SK-N-SH (cell line): ENCODE results near the gene C2CD4D. TPM values are rescaled to one million over a fixed set of nuclear protein-coding genes. Genes with fewer than 3 reads are reported as not detected.

Source experiments
- CTCF ChIA-PET: fragments of 300-600, 350-600 bp; formaldehyde crosslinking; extraction: SDS; loops from one replicate; lab custom pipeline; 2021; lab: Yijun Ruan, JAX
- POLR2A ChIA-PET: fragments of 350-600 bp; sonication (Branson Sonifier 250); formaldehyde crosslinking; extraction: SDS; loops from one replicate; lab custom pipeline; 2020; ENCODE audit warnings: antibody characterized with exemption, inconsistent platforms; lab: Yijun Ruan, JAX
- DNase-seq: peaks from one replicate; pipeline ENCODE4 v3.0.0; 2012
- H2AFZ ChIP-seq: fragments of 200-600 bp; sonication (generic); 2 replicates; pipeline ENCODE4 v1.8.1; 2016; ENCODE audit warnings: antibody characterized with exemption, mild to moderate bottlenecking, low read depth
- H3F3A ChIP-seq: fragments of 200-600 bp; sonication (generic); replicated peaks from 2 replicates; pipeline ENCODE3; 2016; ENCODE audit warnings: antibody characterized with exemption, mild to moderate bottlenecking; ENCODE audit not compliant: insufficient read depth
- H3K27ac ChIP-seq, 2 experiments: fragments of 200-500 bp in 1 of 2; fragments of 200-600 bp in 1 of 2; sonication (Bioruptor generic) in 1 of 2; sonication (generic), shearing (Covaris generic) in 1 of 2; 2 replicates each; pipeline versions ENCODE4 v1.5.1 to v1.6.1; 2014 to 2016; ENCODE audit warnings: low read depth in 2 of 2, inconsistent platforms in 1 of 2, low read length in 1 of 2, mild to moderate bottlenecking in 1 of 2, mixed read lengths in 1 of 2
- H3K27me3 ChIP-seq: fragments of 200-600 bp; sonication (generic), shearing (Covaris generic); 2 replicates; pipeline ENCODE4 v1.6.1; 2016; ENCODE audit warnings: mixed run types; ENCODE audit not compliant: insufficient read depth
- H3K36me3 ChIP-seq, 2 experiments: fragments of 200-500 bp in 1 of 2; fragments of 200-600 bp in 1 of 2; sonication (Bioruptor generic) in 1 of 2; sonication (generic) in 1 of 2; replicated peaks in 1 of 2; 2 replicates each; pipeline versions ENCODE3 to v1.5.1; 2014 to 2016; ENCODE audit warnings: low read length in 1 of 2, mild to moderate bottlenecking in 1 of 2; ENCODE audit not compliant: insufficient read depth in 2 of 2, control insufficient read depth in 1 of 2
- H3K4me1 ChIP-seq, 2 experiments: fragments of 200-500 bp in 1 of 2; fragments of 200-600 bp in 1 of 2; sonication (Bioruptor generic) in 1 of 2; sonication (generic), shearing (Covaris generic) in 1 of 2; 2 replicates each; pipeline versions ENCODE4 v1.5.1 to v1.6.1; 2014 to 2016; ENCODE audit warnings: low read depth in 1 of 2, low read length in 1 of 2, mixed run types in 1 of 2; ENCODE audit not compliant: insufficient read depth in 2 of 2, control insufficient read depth in 1 of 2
- H3K4me2 ChIP-seq: fragments of 200-600 bp; sonication (generic), shearing (Covaris generic); 2 replicates; pipeline ENCODE4 v1.6.1; 2017; ENCODE audit warnings: mixed run types
- H3K4me3 ChIP-seq, 2 experiments: fragments of 200-500 bp in 1 of 2; fragments of 200-600 bp in 1 of 2; sonication (Bioruptor generic) in 1 of 2; sonication (generic), shearing (Covaris generic) in 1 of 2; 2 replicates each; pipeline versions ENCODE4 v1.5.1 to v1.8.1; 2014 to 2016; ENCODE audit warnings: low read depth in 2 of 2, inconsistent platforms in 1 of 2, low read length in 1 of 2, mild to moderate bottlenecking in 1 of 2, mixed read lengths in 1 of 2, moderate library complexity in 1 of 2
- H3K79me2 ChIP-seq: fragments of 200-600 bp; sonication (generic); 2 replicates; pipeline ENCODE4 v1.8.1; 2017; ENCODE audit warnings: mild to moderate bottlenecking; ENCODE audit not compliant: insufficient read depth
- H3K9ac ChIP-seq: fragments of 200-600 bp; sonication (generic); 2 replicates; pipeline ENCODE4 v1.6.1; 2017; ENCODE audit warnings: mixed run types
- H3K9me2 ChIP-seq: fragments of 200-600 bp; sonication (generic); 2 replicates; pipeline ENCODE4 v1.6.1; 2017; ENCODE audit warnings: mixed run types
- H3K9me3 ChIP-seq: fragments of 200-600 bp; sonication (generic); 2 replicates; pipeline ENCODE4 v1.6.1; 2017; ENCODE audit warnings: mixed run types, mild to moderate bottlenecking, moderate library complexity
- H4K20me1 ChIP-seq: fragments of 200-600 bp; sonication (generic); 2 replicates; pipeline ENCODE4 v1.6.1; 2017; ENCODE audit warnings: mild to moderate bottlenecking, mixed run types; ENCODE audit not compliant: insufficient read depth
- EP300 ChIP-seq, 2 experiments: IDR thresholded peaks; 2 replicates each; pipeline versions ENCODE4 v1.4.0 to v1.6.1; 2012; ENCODE audit warnings: borderline replicate concordance in 1 of 2, low read depth in 1 of 2, low read length in 1 of 2
- GABPA ChIP-seq: IDR thresholded peaks from 2 replicates; pipeline ENCODE4 v1.4.0; 2012; ENCODE audit warnings: low read depth, mild to moderate bottlenecking
- MXI1 ChIP-seq: IDR thresholded peaks from 2 replicates; pipeline ENCODE4 v1.6.1; 2012; ENCODE audit warnings: mild to moderate bottlenecking, low read depth, low read length, improper control_type of control experiment
- NFIC ChIP-seq: IDR thresholded peaks from 2 replicates; pipeline ENCODE4 v1.4.0; 2012; ENCODE audit warnings: borderline replicate concordance
- NRF1 ChIP-seq: IDR thresholded peaks from 2 replicates; pipeline ENCODE4 v1.6.1; 2012; ENCODE audit warnings: low read depth, mild to moderate bottlenecking, low read length
- RCOR1 ChIP-seq: fragments of 150-350 bp; IDR thresholded peaks from 2 replicates; pipeline ENCODE4 v1.6.1; 2017; ENCODE audit warnings: antibody characterized with exemption, low read length
- REST ChIP-seq: IDR thresholded peaks from 2 replicates; pipeline ENCODE4 v1.6.1; 2012; ENCODE audit warnings: mild to moderate bottlenecking, low read depth, low read length, moderate library complexity
- SMC3 ChIP-seq: IDR thresholded peaks from 2 replicates; pipeline ENCODE4 v1.6.1; 2012; ENCODE audit warnings: low read depth, low read length, improper control_type of control experiment
- TAF1 ChIP-seq: IDR thresholded peaks from 2 replicates; pipeline ENCODE4 v1.6.1; 2012; ENCODE audit warnings: low read depth, mild to moderate bottlenecking, low read length, moderate library complexity, borderline replicate concordance
- TCF12 ChIP-seq: IDR thresholded peaks from 2 replicates; pipeline ENCODE4 v1.4.0; 2012
- WGBS: methylation state at CpG from one replicate; pipeline ENCODE4 v1.1.6; 2017; ENCODE audit warnings: low lambda C conversion rate; 5-methylcytosine and 5-hydroxymethylcytosine counted together
- polyA plus RNA-seq, 3 experiments: library from polyadenylated mRNA; depleted of rRNA; stranded (reverse); fragments of >200 nt; gene quantifications; 2 replicates each; pipeline ENCODE4 v1.2.3, GENCODE V29; 2012

The C2CD4D gene
- polyA plus RNA-seq, 1 of the 3 experiments (the other 2 are of a cell fraction): not detected

GRCh38 chr1:151839082-151839412 is 573 bp downstream of the C2CD4D start:
- POLR2A ChIA-PET: no interaction called here
- TF ChIP-seq REST: no peak
- TF ChIP-seq MXI1: no peak
- no peak for TF ChIP-seq NFIC
- CTCF ChIA-PET: interaction anchor here (0.9 to 2.5 kb wide), 2 partner anchors 120 to 245 kb away, joined by 3 to 7 read pairs; no protein-coding TSS in a partner anchor

GRCh38 chr1:151838222-151839081 is 1.2 kb downstream of the C2CD4D start:
- TF ChIP-seq MXI1 (no peak), NRF1 (no peak), GABPA (no peak), TCF12 (no peak), SMC3 (no peak), TAF1 (no peak), EP300 (IDR thresholded peaks at IDR 0.05; ENCODE audit: borderline replicate concordance in 1 of 2, low read depth in 1 of 2, low read length in 1 of 2) (no peak), RCOR1 (no peak)
- Histone ChIP-seq H3K9me2 (no peaks in the 10 kb centered on the region), H3K9me3 (no peaks in the 10 kb centered on the region), H3K79me2 (no peaks in the 10 kb centered on the region), H3K4me1 (peaks cover 0 to 8% of the 10 kb centered on the region in 2 experiments; a peak in 1 of 4 replicates), H4K20me1 (no peaks in the 10 kb centered on the region), H3K4me2 (no peak overlapping the region), H2AFZ (no peak overlapping the region), H3K27ac (no peak overlapping the region), H3K4me3 (no peak overlapping the region), H3K27me3 (no peaks in the 10 kb centered on the region), H3K36me3 (no peaks in the 10 kb centered on the region), H3K9ac (no peak overlapping the region), H3F3A (no peaks in the 10 kb centered on the region)
- ChIA-PET POLR2A (no interaction called here), CTCF (no interaction called here)
- no peak for DNase-seq
- WGBS: 93% methylated on average over 111 of the region's 117 CpGs

More at GRCh38 chr1:151839082-151839412, 573 bp downstream of the C2CD4D start:
- H3K27ac ChIP-seq: no peak overlapping the region
- H2AFZ ChIP-seq: no peak overlapping the region
- H3K27me3 ChIP-seq: no peaks in the 10 kb centered on the region
- peaks cover 0 to 8% of the 10 kb centered on the region in 2 experiments; a peak in 1 of 4 replicates for H3K4me1 ChIP-seq
- H3K9me2 ChIP-seq: no peaks in the 10 kb centered on the region
- no peaks in the 10 kb centered on the region for H3K36me3 ChIP-seq
- WGBS: 92% methylated on average over 15 of the region's 16 CpGs
- H3K4me2 ChIP-seq: no peak overlapping the region
- H4K20me1 ChIP-seq: no peaks in the 10 kb centered on the region
- H3F3A ChIP-seq: no peaks in the 10 kb centered on the region
- no peak overlapping the region for H3K9ac ChIP-seq
- no peak for DNase-seq
- no peaks in the 10 kb centered on the region for H3K9me3 ChIP-seq
- H3K4me3 ChIP-seq: no peak overlapping the region
- no peaks in the 10 kb centered on the region for H3K79me2 ChIP-seq
